GM18517 (cell line): Measurements from ENCODE around the gene ANTXR1.
"Not testable (repeated sequence)": the region's sequence is repeated elsewhere in the genome, so short reads cannot be mapped to it uniquely, and the experiment has no call there.

Experiments
- ATAC-seq: cut with Tn5 transposase; IDR thresholded peaks from one replicate; pipeline ENCODE4 v1.9.1; 2021; ENCODE audit warnings: mild to moderate bottlenecking, moderate library complexity; ENCODE audit not compliant: unreplicated experiment

ANTXR1 gene

DNA sequence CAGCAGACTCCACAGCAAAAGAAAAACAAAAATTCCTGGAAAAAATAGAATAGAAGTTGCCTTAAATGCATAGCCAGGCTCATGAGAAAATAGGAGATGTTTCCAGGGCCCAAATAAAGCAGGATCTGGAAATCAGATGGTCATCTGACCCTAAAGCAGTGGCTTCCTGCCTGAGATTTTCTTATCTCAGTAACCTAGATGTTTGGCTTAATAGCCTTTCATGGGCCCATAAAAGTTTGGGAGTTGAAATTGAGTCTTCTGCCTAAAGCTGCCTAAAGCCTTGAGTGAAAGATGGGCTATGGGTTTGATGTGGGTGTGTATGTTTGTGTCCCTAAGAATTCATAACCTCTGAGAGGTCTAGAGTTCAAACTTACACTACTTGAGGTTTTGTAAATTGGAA is 149.1 kb downstream of the ANTXR1 start:
- ATAC-seq = no peak

DNA sequence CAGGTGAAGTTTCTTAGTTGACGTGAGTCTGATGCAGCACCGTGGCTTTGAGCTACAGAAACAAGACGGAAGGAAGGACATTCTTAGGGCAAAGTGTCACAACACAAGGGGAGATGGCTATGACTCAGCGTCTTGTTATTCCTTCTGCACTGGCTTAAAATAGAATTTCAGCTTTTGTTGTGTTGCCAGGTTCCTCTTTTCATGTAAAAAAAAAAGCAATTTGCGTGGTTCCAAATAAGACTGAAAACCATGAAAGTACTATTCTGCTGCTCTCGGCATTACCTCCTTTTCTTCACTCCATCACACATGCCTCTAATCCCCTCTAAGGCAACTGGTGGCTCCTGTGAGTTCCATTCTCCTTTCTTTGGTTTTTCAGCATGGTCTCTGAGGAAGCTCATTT is 150.1 kb downstream of the ANTXR1 start:
- ATAC-seq = no peak

- no peak for ATAC-seq
These were observed 150.6 kb downstream of the ANTXR1 start for GRCh38 chr2:69163556-69163955.

- ATAC-seq = no peak
These were observed 151.2 kb downstream of the ANTXR1 start for GRCh38 chr2:69164061-69164778.

- ATAC-seq = no peak
These were observed 152.3 kb downstream of the ANTXR1 start for GRCh38 chr2:69165091-69165880.

DNA sequence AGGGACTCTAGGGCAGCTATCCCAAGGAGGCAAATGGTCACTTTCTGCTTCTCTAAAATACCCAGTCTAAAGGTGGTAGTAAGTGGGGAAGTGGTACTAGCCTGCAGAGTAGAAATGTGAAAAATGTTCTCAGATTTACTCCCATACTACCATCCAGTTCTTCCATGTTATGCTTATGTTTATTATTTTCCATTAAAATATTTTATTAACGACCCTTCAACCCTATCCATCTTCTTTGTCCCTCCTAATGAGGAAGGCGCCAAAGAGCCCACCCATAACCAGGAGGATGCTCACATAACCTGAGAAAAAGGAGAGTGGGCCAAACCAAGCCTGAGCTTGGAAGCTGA is 153.5 kb downstream of the ANTXR1 start:
- no peak for ATAC-seq

DNA sequence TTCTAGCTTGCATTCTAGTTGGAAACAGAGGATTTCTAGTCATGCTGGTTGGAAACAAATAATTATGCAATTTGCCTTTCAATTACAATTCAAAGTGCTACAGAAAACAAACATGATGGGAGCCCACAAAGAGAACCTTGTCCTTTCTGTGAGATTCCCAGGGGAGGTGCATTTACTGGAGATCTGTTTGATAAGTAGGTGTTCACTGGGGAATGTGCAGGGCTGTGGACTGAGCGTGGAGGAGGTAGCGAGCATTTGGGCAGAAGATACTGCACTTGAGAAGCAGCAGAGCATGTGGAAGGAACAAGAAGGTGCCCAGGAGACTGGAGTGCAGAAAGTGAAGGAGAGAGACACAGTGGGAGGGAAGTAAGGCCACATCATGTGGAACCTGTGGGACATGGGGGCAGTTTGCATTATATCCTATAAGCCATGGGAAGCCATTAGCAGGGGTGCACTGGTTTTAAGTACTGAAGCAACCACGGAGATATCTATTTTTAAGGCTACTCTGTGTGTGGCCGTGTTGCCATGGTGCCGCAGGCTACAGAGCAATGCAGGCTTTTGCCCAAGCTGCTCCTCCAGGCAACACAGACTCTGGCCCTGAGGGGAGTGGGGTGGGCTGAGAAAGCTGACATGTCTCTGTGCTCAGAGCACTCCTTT is 154.0 kb downstream of the ANTXR1 start:
- ATAC-seq = no peak

GRCh38 chr2:69167469-69167822 is 154.5 kb downstream of the ANTXR1 start:
- ATAC-seq = no peak

- ATAC-seq = no peak
These were observed 155.3 kb downstream of the ANTXR1 start for GRCh38 chr2:69168144-69168813.

DNA sequence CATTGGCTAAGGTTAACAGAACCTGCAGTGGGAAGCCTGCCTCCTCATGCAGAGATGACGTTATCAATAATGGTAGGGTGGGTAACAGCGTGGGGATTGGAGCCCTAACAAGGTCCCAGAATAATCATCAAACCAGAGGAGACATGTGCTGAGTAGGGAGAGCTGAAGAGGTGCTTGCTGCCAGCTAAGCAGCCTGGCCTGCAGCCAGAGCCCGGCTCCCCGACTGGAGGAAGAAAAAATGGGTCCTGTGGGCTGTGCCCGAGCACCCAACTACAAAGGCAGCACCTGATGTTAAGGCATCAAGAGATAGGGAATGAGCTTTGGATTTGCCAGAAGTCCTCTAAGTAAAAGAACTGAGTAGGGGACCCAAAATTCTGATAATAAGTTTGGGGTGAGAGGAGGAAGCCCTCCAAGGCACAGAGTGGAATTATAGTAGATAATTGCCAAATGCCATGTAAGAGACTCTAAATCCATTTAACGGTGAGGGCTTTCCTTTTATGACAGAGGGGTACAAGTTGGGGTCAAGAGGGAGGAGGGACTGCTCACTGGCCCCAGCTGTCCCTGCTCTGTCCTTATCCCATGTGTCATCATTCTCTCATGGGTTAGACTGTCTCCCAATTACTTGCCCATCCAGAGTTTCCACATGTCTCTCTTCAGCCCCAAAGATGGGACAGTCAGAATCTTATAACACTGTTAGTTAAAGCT is 156.1 kb downstream of the ANTXR1 start:
- no peak for ATAC-seq

DNA sequence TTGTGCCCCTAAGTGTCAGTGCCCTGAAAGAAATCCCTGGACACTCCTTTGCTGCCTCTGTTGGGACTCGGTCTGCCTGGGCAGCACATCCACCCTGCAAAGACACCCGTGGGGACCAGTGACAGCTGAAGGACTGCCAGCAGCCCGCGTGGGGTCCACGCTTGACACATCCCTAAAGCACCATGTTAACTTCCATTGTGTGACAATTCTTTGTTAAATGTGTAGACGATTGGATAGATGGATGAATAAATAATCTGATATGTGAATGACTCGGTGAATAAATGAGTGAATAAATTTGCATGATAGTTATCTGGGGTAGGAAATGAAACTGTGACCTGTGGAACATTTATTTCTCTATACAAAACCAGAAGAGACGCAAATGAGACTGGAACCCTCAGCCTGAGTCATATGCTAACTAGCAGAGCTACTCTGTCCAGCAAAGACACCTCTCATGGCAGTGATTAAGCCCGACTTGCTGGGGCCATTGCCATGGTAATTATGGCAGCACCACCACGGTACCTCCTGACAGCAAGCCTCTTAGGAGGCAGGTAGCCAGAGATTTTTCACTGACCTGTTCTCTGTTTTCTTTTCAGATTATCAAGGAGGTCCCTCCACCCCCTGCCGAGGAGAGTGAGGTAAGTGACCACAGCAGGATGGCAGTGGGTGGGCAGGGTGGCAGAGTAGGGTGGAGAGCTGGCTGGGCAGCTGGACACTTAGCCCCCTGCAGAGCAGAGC is 156.8 kb downstream of the ANTXR1 start:
- no peak for ATAC-seq

GRCh38 chr2:69170661-69171060 is 157.7 kb downstream of the ANTXR1 start:
- no peak for ATAC-seq

- ATAC-seq = no peak
These were observed 158.3 kb downstream of the ANTXR1 start for GRCh38 chr2:69171116-69171896.

DNA sequence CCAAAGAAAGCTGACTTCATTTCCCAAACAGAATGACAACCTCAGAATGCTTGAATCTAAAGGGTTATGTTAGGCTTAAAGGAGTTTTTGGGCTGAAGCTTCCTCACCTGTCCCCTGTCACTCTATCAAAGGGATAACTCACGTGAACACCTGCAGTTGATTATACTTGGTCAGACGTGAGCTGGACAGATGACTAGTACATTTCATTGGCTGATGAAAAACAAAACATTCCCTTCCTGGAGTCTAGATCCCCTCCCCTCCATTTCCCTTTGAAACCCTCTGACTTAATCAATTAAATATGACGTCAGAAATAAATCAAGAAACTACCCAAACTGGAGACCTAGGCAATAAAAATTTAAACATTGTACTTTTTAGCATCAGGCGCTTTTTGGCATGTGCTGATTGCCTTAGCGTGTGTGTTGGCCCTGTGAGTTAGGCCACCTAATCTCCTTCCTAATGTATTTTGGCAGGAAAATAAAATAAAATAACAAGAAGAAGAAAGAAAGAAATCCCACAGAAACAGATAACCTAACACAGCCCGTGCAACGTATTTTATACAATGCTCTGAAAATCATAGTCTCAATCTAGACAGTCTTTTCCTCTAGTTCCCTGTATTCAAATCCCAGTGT is 159.0 kb downstream of the ANTXR1 start:
- no peak for ATAC-seq

- no peak for ATAC-seq
These were observed 160.7 kb downstream of the ANTXR1 start for GRCh38 chr2:69173706-69174105.

GRCh38 chr2:69174211-69174610 is 161.2 kb downstream of the ANTXR1 start:
- not testable (repeated sequence) for ATAC-seq

DNA sequence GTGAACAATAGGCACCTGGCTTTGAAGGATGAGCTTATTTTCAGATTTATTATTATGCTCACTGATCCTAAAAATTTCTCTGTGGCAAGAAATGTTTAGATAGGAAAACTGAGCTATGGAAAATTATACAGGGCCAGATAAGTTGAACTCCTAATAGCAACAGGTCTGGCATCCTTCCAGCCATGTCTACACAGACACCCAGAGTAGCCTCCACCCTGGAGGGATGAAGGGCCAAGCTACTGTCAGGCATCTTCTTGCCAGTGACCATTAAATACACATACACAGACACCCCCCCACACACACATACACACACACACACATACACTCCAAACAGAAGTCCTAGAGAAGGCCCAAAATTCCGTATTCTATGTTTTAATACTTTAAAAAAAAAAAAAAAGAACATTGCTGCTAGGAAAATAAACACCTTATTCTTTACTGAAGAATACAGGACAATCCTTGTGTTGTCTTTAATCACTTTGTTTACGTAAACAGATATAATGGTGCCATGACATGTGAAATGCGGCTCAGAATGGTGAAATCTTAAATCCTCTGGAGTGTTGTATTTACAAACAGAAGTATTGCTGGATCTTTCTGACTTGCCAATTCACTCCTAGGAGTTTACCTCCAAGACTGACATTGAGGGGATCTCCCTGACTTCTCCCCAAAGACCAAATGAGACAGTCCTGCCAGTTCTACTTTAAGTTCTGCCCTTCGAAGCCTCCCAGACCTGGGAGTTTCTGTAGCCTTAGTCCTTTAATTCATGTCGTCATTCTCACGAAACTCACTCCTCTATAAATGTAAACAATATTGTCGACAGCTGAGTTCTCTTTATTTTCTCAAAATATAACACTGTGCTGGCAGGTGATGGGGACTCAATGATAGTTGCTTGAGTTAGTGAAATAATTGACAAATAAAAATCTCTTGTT is 163.1 kb downstream of the ANTXR1 start:
- no peak for ATAC-seq
